Measurements from ENCODE around the gene RYR3.

RYR3 gene

GRCh38 chr15:33500432-33501195, 189.8 kb downstream of the RYR3 start:
- Histone ChIP-seq H3K79me2 (ENCODE audit: control insufficient read depth, insufficient read depth, low read length, unreplicated experiment) (no peaks in the 10 kb centered on the region), H3K4me1 (ENCODE audit: control insufficient read depth, insufficient read depth, low read length, unreplicated experiment) (no peaks in the 10 kb centered on the region), H3K36me3 (ENCODE audit: insufficient read depth, low read length) (no peaks in the 10 kb centered on the region), H3K4me3 (ENCODE audit: low read depth, low read length) (no peak overlapping the region), H2AFZ (ENCODE audit: low read length, unreplicated experiment) (no peak overlapping the region), H3K27me3 (ENCODE audit: insufficient read depth, low read length) (peaks cover 6% of the 10 kb centered on the region; the same call in 1 of the 2 replicates), H3K27ac (ENCODE audit: low read depth, low read length) (no peak overlapping the region)

- Histone ChIP-seq H3K27ac (ENCODE audit: low read depth, low read length) (no peak overlapping the region), H3K4me1 (ENCODE audit: control insufficient read depth, insufficient read depth, low read length, unreplicated experiment) (no peaks in the 10 kb centered on the region), H3K79me2 (ENCODE audit: control insufficient read depth, insufficient read depth, low read length, unreplicated experiment) (no peaks in the 10 kb centered on the region), H3K36me3 (ENCODE audit: insufficient read depth, low read length) (no peaks in the 10 kb centered on the region), H2AFZ (ENCODE audit: low read length, unreplicated experiment) (no peak overlapping the region), H3K4me3 (ENCODE audit: low read depth, low read length) (no peak overlapping the region), H3K27me3 (ENCODE audit: insufficient read depth, low read length) (peaks cover 8% of the 10 kb centered on the region; the same call in 1 of the 2 replicates)
These were observed 192.9 kb downstream of the RYR3 start for GRCh38 chr15:33503681-33504080.

DNA sequence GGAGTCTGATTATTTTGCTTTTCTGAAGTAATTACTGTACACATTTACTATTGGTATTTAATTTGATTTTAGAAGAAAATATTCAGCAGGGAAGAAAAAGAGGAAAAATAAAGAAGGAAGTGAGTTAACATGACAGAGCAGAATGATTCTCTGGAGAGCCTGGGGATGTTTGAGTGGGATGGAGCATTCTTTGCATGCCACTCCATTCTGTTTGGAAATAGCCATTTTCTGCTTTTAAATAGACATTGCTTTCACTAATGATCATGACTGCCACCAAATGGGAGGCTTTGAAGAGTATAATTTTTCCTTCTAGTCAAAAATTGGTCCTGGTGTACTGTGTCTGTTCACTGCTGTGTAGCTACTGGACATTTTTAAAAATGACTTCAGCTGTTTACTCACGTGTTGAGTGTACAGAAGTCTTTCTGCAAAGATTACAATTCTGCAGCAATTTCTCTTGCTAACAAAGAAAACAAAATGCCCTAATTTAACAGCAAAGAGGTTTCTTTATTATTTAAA, 196.1 kb downstream of the RYR3 start:
- Histone ChIP-seq H3K79me2 (ENCODE audit: control insufficient read depth, insufficient read depth, low read length, unreplicated experiment) (no peaks in the 10 kb centered on the region), H3K27ac (ENCODE audit: low read depth, low read length) (no peak overlapping the region), H2AFZ (ENCODE audit: low read length, unreplicated experiment) (no peak overlapping the region), H3K4me3 (ENCODE audit: low read depth, low read length) (no peak overlapping the region), H3K27me3 (ENCODE audit: insufficient read depth, low read length) (peaks cover 8% of the 10 kb centered on the region; the same call in 1 of the 2 replicates), H3K36me3 (ENCODE audit: insufficient read depth, low read length) (no peaks in the 10 kb centered on the region), H3K4me1 (ENCODE audit: control insufficient read depth, insufficient read depth, low read length, unreplicated experiment) (no peaks in the 10 kb centered on the region)

DNA sequence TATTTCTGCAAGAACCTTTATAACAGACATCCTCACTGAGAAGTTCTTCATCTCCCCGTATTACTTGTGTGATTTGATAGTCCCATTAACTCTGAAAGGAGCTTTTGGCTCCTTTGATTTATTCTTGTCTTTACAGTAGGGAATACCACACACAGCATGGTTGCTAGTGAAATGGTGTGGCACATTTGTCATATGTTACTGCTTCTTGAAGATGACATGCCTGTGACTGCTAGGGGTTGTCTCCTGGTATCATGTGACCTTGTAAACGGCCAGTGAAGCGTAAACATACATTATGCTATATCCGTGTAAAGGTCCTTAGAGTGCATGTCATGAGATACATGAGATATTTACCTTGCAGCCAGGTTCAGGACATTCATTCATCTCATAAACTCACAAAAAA, 197.9 kb downstream of the RYR3 start:
- Histone ChIP-seq H3K27me3 (ENCODE audit: insufficient read depth, low read length) (peaks cover 12% of the 10 kb centered on the region; the same call in 1 of the 2 replicates), H3K4me3 (ENCODE audit: low read depth, low read length) (no peak overlapping the region), H3K4me1 (ENCODE audit: control insufficient read depth, insufficient read depth, low read length, unreplicated experiment) (no peaks in the 10 kb centered on the region), H2AFZ (ENCODE audit: low read length, unreplicated experiment) (no peak overlapping the region), H3K79me2 (ENCODE audit: control insufficient read depth, insufficient read depth, low read length, unreplicated experiment) (no peaks in the 10 kb centered on the region), H3K36me3 (ENCODE audit: insufficient read depth, low read length) (no peaks in the 10 kb centered on the region), H3K27ac (ENCODE audit: low read depth, low read length) (no peak overlapping the region)

DNA sequence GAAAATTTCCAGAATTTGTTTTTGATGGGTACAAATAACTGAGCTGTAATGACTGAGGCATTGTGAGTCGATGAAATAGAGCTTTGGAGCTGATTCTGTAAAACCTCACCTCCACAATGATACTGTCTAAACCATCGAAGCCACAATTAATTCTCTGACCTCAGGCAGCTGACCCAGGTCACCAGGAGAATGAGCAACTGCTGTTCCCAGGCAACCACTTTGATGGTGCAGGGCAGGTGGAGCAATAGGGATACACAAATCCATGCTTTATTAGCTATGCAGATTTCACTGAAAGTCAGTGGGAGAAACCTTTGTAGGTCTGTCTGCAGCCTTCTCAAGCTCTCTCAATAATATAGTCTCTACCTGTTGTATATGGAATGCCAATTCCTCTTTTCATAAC, 204.4 kb downstream of the RYR3 start:
- H3K27me3 ChIP-seq (ENCODE audit: insufficient read depth, low read length) = peaks cover 17% of the 10 kb centered on the region; the same call in 1 of the 2 replicates
- H3K4me3 ChIP-seq (ENCODE audit: low read depth, low read length) = no peak overlapping the region

GRCh38 chr15:33516563-33516962, 205.8 kb downstream of the RYR3 start:
- Histone ChIP-seq H3K79me2 (ENCODE audit: control insufficient read depth, insufficient read depth, low read length, unreplicated experiment) (no peaks in the 10 kb centered on the region), H3K27ac (ENCODE audit: low read depth, low read length) (no peak overlapping the region)

More for the DNA sequence above, 204.4 kb downstream of the RYR3 start:
- Histone ChIP-seq H2AFZ (ENCODE audit: low read length, unreplicated experiment) (no peak overlapping the region), H3K4me1 (ENCODE audit: control insufficient read depth, insufficient read depth, low read length, unreplicated experiment) (no peaks in the 10 kb centered on the region), H3K27ac (ENCODE audit: low read depth, low read length) (no peak overlapping the region), H3K79me2 (ENCODE audit: control insufficient read depth, insufficient read depth, low read length, unreplicated experiment) (no peaks in the 10 kb centered on the region), H3K36me3 (ENCODE audit: insufficient read depth, low read length) (no peaks in the 10 kb centered on the region)

GRCh38 chr15:33517944-33518343, 207.2 kb downstream of the RYR3 start:
- Histone ChIP-seq H3K4me1 (ENCODE audit: control insufficient read depth, insufficient read depth, low read length, unreplicated experiment) (no peaks in the 10 kb centered on the region), H3K36me3 (ENCODE audit: insufficient read depth, low read length) (no peaks in the 10 kb centered on the region), H3K4me3 (ENCODE audit: low read depth, low read length) (no peak overlapping the region), H2AFZ (ENCODE audit: low read length, unreplicated experiment) (no peak overlapping the region), H3K79me2 (ENCODE audit: control insufficient read depth, insufficient read depth, low read length, unreplicated experiment) (no peaks in the 10 kb centered on the region), H3K27ac (ENCODE audit: low read depth, low read length) (no peak overlapping the region), H3K27me3 (ENCODE audit: insufficient read depth, low read length) (peaks cover 13% of the 10 kb centered on the region; the same call in 1 of the 2 replicates)

More at GRCh38 chr15:33516563-33516962, 205.8 kb downstream of the RYR3 start:
- Histone ChIP-seq H3K4me3 (ENCODE audit: low read depth, low read length) (no peak overlapping the region), H3K27me3 (ENCODE audit: insufficient read depth, low read length) (peaks cover 17% of the 10 kb centered on the region; the same call in 1 of the 2 replicates), H3K4me1 (ENCODE audit: control insufficient read depth, insufficient read depth, low read length, unreplicated experiment) (no peaks in the 10 kb centered on the region), H3K36me3 (ENCODE audit: insufficient read depth, low read length) (no peaks in the 10 kb centered on the region), H2AFZ (ENCODE audit: low read length, unreplicated experiment) (no peak overlapping the region)

- Histone ChIP-seq H3K27me3 (ENCODE audit: insufficient read depth, low read length) (peaks cover 13% of the 10 kb centered on the region; the same call in 1 of the 2 replicates), H3K36me3 (ENCODE audit: insufficient read depth, low read length) (no peaks in the 10 kb centered on the region), H3K79me2 (ENCODE audit: control insufficient read depth, insufficient read depth, low read length, unreplicated experiment) (no peaks in the 10 kb centered on the region), H3K27ac (ENCODE audit: low read depth, low read length) (no peak overlapping the region), H2AFZ (ENCODE audit: low read length, unreplicated experiment) (no peak overlapping the region), H3K4me3 (ENCODE audit: low read depth, low read length) (no peak overlapping the region), H3K4me1 (ENCODE audit: control insufficient read depth, insufficient read depth, low read length, unreplicated experiment) (no peaks in the 10 kb centered on the region)
These were observed 207.7 kb downstream of the RYR3 start for GRCh38 chr15:33518421-33518820.

GRCh38 chr15:33524274-33524673, 213.5 kb downstream of the RYR3 start:
- no peaks in the 10 kb centered on the region for H3K79me2 ChIP-seq (ENCODE audit: control insufficient read depth, insufficient read depth, low read length, unreplicated experiment)
- no peaks in the 10 kb centered on the region for H3K4me1 ChIP-seq (ENCODE audit: control insufficient read depth, insufficient read depth, low read length, unreplicated experiment)
- H3K27ac ChIP-seq (ENCODE audit: low read depth, low read length) = no peak overlapping the region
- no peaks in the 10 kb centered on the region for H3K36me3 ChIP-seq (ENCODE audit: insufficient read depth, low read length)
- H2AFZ ChIP-seq (ENCODE audit: low read length, unreplicated experiment) = no peak overlapping the region
- no peak overlapping the region for H3K4me3 ChIP-seq (ENCODE audit: low read depth, low read length)
- peaks cover 40% of the 10 kb centered on the region for H3K27me3 ChIP-seq (ENCODE audit: insufficient read depth, low read length)

- H3K27me3 ChIP-seq (ENCODE audit: insufficient read depth, low read length) = peaks cover 55% of the 10 kb centered on the region
- no peak overlapping the region for H3K4me3 ChIP-seq (ENCODE audit: low read depth, low read length)
- H2AFZ ChIP-seq (ENCODE audit: low read length, unreplicated experiment) = no peak overlapping the region
- no peaks in the 10 kb centered on the region for H3K79me2 ChIP-seq (ENCODE audit: control insufficient read depth, insufficient read depth, low read length, unreplicated experiment)
- no peaks in the 10 kb centered on the region for H3K36me3 ChIP-seq (ENCODE audit: insufficient read depth, low read length)
- H3K4me1 ChIP-seq (ENCODE audit: control insufficient read depth, insufficient read depth, low read length, unreplicated experiment) = no peaks in the 10 kb centered on the region
- H3K27ac ChIP-seq (ENCODE audit: low read depth, low read length) = no peak overlapping the region
These were observed 215.8 kb downstream of the RYR3 start for GRCh38 chr15:33526532-33526931.

GRCh38 chr15:33533197-33533596, 222.4 kb downstream of the RYR3 start:
- no peaks in the 10 kb centered on the region for H3K36me3 ChIP-seq (ENCODE audit: insufficient read depth, low read length)
- H3K4me1 ChIP-seq (ENCODE audit: control insufficient read depth, insufficient read depth, low read length, unreplicated experiment) = no peaks in the 10 kb centered on the region
- no peak overlapping the region for H3K27ac ChIP-seq (ENCODE audit: low read depth, low read length)
- H3K27me3 ChIP-seq (ENCODE audit: insufficient read depth, low read length) = peaks cover 53% of the 10 kb centered on the region
- no peak overlapping the region for H2AFZ ChIP-seq (ENCODE audit: low read length, unreplicated experiment)
- H3K79me2 ChIP-seq (ENCODE audit: control insufficient read depth, insufficient read depth, low read length, unreplicated experiment) = no peaks in the 10 kb centered on the region
- no peak overlapping the region for H3K4me3 ChIP-seq (ENCODE audit: low read depth, low read length)
